Prostate gland (tissue), 2 donors: ENCODE measurements around the gene AKT2.

ENCODE experiments used
- CTCF ChIP-seq, 4 experiments: fragments of 200-600 bp in 2 of 4; fragments of 450-650 bp in 2 of 4; sonication (generic) in 2 of 4; IDR thresholded peaks; 1 replicate in 3 of 4; 2 replicates in 1 of 4; pipeline ENCODE4 v1.5.1; 2016 to 2019; ENCODE audit warnings: antibody characterized with exemption in 4 of 4, mild to moderate bottlenecking in 2 of 4, moderate library complexity in 2 of 4
- POLR2AphosphoS5 ChIP-seq: sonication (generic); formaldehyde crosslinking; IDR thresholded peaks from one replicate; pipeline ENCODE4 v1.6.1; 2017; ENCODE audit warnings: antibody characterized with exemption

GRCh38 chr19:40244579-40245317 lies 40.4 kb downstream of the AKT2 start:
- no peak for TF ChIP-seq CTCF (IDR thresholded peaks at IDR 0.05)
- no peak for TF ChIP-seq POLR2AphosphoS5
